ACC112 (cell line): Measurements from ENCODE around the gene EPG5.

Source experiments
- H2AFZ ChIP-seq: fragments of 200-600 bp; sonication (generic); one replicate; pipeline ENCODE4 v1.6.0; 2017; ENCODE audit warnings: antibody characterized with exemption, low read length; ENCODE audit not compliant: unreplicated experiment
- H3K27ac ChIP-seq: fragments of 200-600 bp; sonication (generic); 2 replicates; pipeline ENCODE4 v1.5.1; 2014; ENCODE audit warnings: low read depth, mild to moderate bottlenecking, antibody characterized with exemption, low read length, moderate library complexity
- H3K27me3 ChIP-seq: fragments of 200-600 bp; sonication (generic); 2 replicates; pipeline ENCODE4 v1.6.1; 2014; ENCODE audit warnings: mild to moderate bottlenecking, antibody characterized with exemption, low read length, moderate library complexity, mixed read lengths; ENCODE audit not compliant: insufficient read depth
- H3K36me3 ChIP-seq: fragments of 200-600 bp; sonication (generic); 2 replicates; pipeline ENCODE4 v1.6.1; 2016; ENCODE audit warnings: mild to moderate bottlenecking, antibody characterized with exemption, low read length, moderate library complexity, mixed read lengths; ENCODE audit not compliant: insufficient read depth
- H3K4me1 ChIP-seq: fragments of 200-600 bp; sonication (generic); one replicate; pipeline ENCODE4 v1.6.1; 2016; ENCODE audit warnings: low read length, mixed read lengths; ENCODE audit not compliant: insufficient read depth, unreplicated experiment, control insufficient read depth
- H3K4me3 ChIP-seq: fragments of 200-600 bp; sonication (generic); 2 replicates; pipeline ENCODE4 v1.5.1; 2014; ENCODE audit warnings: mild to moderate bottlenecking, low read depth, low read length
- H3K79me2 ChIP-seq: fragments of 200-600 bp; sonication (generic); one replicate; pipeline ENCODE4 v1.6.0; 2016; ENCODE audit warnings: low read length; ENCODE audit not compliant: control insufficient read depth, unreplicated experiment, insufficient read depth

EPG5 gene

GRCh38 chr18:45954070-45954934, 12.8 kb downstream of the EPG5 start:
- Histone ChIP-seq H3K36me3 (peaks cover 64% of the 10 kb centered on the region), H2AFZ (peak overlapping the region; percentile 0), H3K4me1 (peaks cover 87% of the 10 kb centered on the region), H3K27ac (peak overlapping the region; percentile 86), H3K79me2 (peaks cover 77% of the 10 kb centered on the region), H3K4me3 (peak overlapping the region; percentile 51; the same call in 1 of the 2 replicates), H3K27me3 (no peaks in the 10 kb centered on the region)

- peak overlapping the region; percentile 38 for H3K4me3 ChIP-seq
- no peak overlapping the region for H2AFZ ChIP-seq
- H3K27me3 ChIP-seq, result no peaks in the 10 kb centered on the region
- peaks cover 79% of the 10 kb centered on the region for H3K36me3 ChIP-seq
- peak overlapping the region; percentile 88 for H3K27ac ChIP-seq
- peaks cover 54% of the 10 kb centered on the region for H3K79me2 ChIP-seq
- H3K4me1 ChIP-seq, result peaks cover 60% of the 10 kb centered on the region
Observed at GRCh38 chr18:45951016-45951714, 16.0 kb downstream of the EPG5 start.

- H3K4me1 ChIP-seq, result peaks cover 10% of the 10 kb centered on the region
- no peak overlapping the region for H3K27ac ChIP-seq
- no peak overlapping the region for H3K4me3 ChIP-seq
- peaks cover 21% of the 10 kb centered on the region for H3K79me2 ChIP-seq
- peaks cover 77% of the 10 kb centered on the region for H3K36me3 ChIP-seq
- H3K27me3 ChIP-seq, result no peaks in the 10 kb centered on the region
- no peak overlapping the region for H2AFZ ChIP-seq
Observed at GRCh38 chr18:45945669-45946068, 21.5 kb downstream of the EPG5 start.

- no peaks in the 10 kb centered on the region for H3K27me3 ChIP-seq
- peaks cover 69% of the 10 kb centered on the region for H3K36me3 ChIP-seq
- no peak overlapping the region for H3K4me3 ChIP-seq
- peaks cover 4% of the 10 kb centered on the region for H3K4me1 ChIP-seq
- H3K27ac ChIP-seq, result no peak overlapping the region
- peaks cover 3% of the 10 kb centered on the region for H3K79me2 ChIP-seq
- no peak overlapping the region for H2AFZ ChIP-seq
Observed at GRCh38 chr18:45940724-45941123, 26.4 kb downstream of the EPG5 start.

GRCh38 chr18:45939236-45939635, 27.9 kb downstream of the EPG5 start:
- Histone ChIP-seq H3K4me1 (peaks cover 8% of the 10 kb centered on the region), H3K27me3 (no peaks in the 10 kb centered on the region), H3K79me2 (peaks cover 3% of the 10 kb centered on the region), H2AFZ (no peak overlapping the region), H3K4me3 (no peak overlapping the region), H3K27ac (no peak overlapping the region), H3K36me3 (peaks cover 58% of the 10 kb centered on the region)

GRCh38 chr18:45938488-45938935, 28.6 kb downstream of the EPG5 start:
- peaks cover 8% of the 10 kb centered on the region for H3K4me1 ChIP-seq
- no peak overlapping the region for H3K27ac ChIP-seq
- H3K79me2 ChIP-seq, result peaks cover 3% of the 10 kb centered on the region
- no peak overlapping the region for H2AFZ ChIP-seq
- H3K4me3 ChIP-seq, result no peak overlapping the region
- peaks cover 52% of the 10 kb centered on the region for H3K36me3 ChIP-seq
- H3K27me3 ChIP-seq, result no peaks in the 10 kb centered on the region

- H3K36me3 ChIP-seq, result peaks cover 46% of the 10 kb centered on the region
Observed at GRCh38 chr18:45935591-45936335, 31.4 kb downstream of the EPG5 start.

GRCh38 chr18:45932708-45933107, 34.4 kb downstream of the EPG5 start:
- Histone ChIP-seq H3K4me3 (no peak overlapping the region), H3K79me2 (no peaks in the 10 kb centered on the region), H3K4me1 (peaks cover 8% of the 10 kb centered on the region), H2AFZ (no peak overlapping the region), H3K27ac (no peak overlapping the region), H3K27me3 (no peaks in the 10 kb centered on the region), H3K36me3 (peaks cover 47% of the 10 kb centered on the region)

More at GRCh38 chr18:45935591-45936335, 31.4 kb downstream of the EPG5 start:
- H3K79me2 ChIP-seq, result peaks cover 3% of the 10 kb centered on the region
- H3K4me1 ChIP-seq, result peaks cover 8% of the 10 kb centered on the region
- H3K4me3 ChIP-seq, result no peak overlapping the region
- peak overlapping the region; percentile 35 for H3K27ac ChIP-seq
- no peaks in the 10 kb centered on the region for H3K27me3 ChIP-seq
- no peak overlapping the region for H2AFZ ChIP-seq

GRCh38 chr18:45930963-45931362, 36.2 kb downstream of the EPG5 start:
- Histone ChIP-seq H3K36me3 (peaks cover 47% of the 10 kb centered on the region), H3K4me3 (no peak overlapping the region), H3K27ac (no peak overlapping the region), H3K79me2 (no peaks in the 10 kb centered on the region), H2AFZ (no peak overlapping the region), H3K27me3 (no peaks in the 10 kb centered on the region), H3K4me1 (peaks cover 7% of the 10 kb centered on the region)

- peaks cover 64% of the 10 kb centered on the region for H3K36me3 ChIP-seq
- no peak overlapping the region for H3K27ac ChIP-seq
- no peaks in the 10 kb centered on the region for H3K79me2 ChIP-seq
- H2AFZ ChIP-seq, result no peak overlapping the region
- H3K4me3 ChIP-seq, result no peak overlapping the region
- H3K4me1 ChIP-seq, result no peaks in the 10 kb centered on the region
- H3K27me3 ChIP-seq, result no peaks in the 10 kb centered on the region
Observed at GRCh38 chr18:45926691-45927090, 40.4 kb downstream of the EPG5 start.
